ENCODE data around the gene PPP1R14C. TPM values are rescaled to one million over a fixed set of nuclear protein-coding genes. Genes with fewer than 3 reads are reported as not detected.

The PPP1R14C gene
- total RNA-seq, 1 donor from 2014 or later, result 12.6 TPM

DNA sequence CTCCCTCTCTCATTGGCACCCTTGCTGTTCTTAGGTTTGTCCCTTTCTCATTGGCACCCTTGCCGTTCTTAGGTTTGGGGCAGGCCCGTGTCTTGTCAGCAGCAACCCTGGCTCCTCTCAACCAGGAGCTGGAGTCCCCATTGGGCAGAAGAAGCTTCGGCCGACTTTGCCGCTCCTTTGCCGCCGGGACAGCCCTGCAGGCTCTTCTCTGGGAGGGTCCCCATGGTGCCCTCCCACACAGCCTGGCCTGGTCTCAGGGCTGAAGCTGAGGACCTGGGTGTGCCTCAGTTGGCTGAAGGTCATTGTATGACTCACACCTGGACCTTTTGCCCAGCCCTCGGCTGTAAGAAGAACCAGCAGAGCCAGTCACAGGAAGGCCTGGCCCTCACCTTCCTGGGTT is 59.6 kb downstream of the PPP1R14C start:
- TF ChIP-seq, protein P1, sequence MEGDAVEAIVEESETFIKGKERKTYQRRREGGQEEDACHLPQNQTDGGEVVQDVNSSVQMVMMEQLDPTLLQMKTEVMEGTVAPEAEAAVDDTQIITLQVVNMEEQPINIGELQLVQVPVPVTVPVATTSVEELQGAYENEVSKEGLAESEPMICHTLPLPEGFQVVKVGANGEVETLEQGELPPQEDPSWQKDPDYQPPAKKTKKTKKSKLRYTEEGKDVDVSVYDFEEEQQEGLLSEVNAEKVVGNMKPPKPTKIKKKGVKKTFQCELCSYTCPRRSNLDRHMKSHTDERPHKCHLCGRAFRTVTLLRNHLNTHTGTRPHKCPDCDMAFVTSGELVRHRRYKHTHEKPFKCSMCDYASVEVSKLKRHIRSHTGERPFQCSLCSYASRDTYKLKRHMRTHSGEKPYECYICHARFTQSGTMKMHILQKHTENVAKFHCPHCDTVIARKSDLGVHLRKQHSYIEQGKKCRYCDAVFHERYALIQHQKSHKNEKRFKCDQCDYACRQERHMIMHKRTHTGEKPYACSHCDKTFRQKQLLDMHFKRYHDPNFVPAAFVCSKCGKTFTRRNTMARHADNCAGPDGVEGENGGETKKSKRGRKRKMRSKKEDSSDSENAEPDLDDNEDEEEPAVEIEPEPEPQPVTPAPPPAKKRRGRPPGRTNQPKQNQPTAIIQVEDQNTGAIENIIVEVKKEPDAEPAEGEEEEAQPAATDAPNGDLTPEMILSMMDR (conservative IDR thresholded peaks at IDR 0.05), result no peak
- Mint-ChIP-seq H3K4me3 (no peak overlapping the region), H3K36me3 (no peaks in the 10 kb centered on the region), H3K4me1 (ENCODE audit: unreplicated experiment) (peaks cover 12% of the 10 kb centered on the region), H3K9me3 (no peaks in the 10 kb centered on the region), H3K27ac (peak overlapping the region; percentile 42), H3K27me3 (no peaks in the 10 kb centered on the region)
- DNase-seq (ENCODE audit: extremely low spot score, unreplicated experiment), result no peak

DNA sequence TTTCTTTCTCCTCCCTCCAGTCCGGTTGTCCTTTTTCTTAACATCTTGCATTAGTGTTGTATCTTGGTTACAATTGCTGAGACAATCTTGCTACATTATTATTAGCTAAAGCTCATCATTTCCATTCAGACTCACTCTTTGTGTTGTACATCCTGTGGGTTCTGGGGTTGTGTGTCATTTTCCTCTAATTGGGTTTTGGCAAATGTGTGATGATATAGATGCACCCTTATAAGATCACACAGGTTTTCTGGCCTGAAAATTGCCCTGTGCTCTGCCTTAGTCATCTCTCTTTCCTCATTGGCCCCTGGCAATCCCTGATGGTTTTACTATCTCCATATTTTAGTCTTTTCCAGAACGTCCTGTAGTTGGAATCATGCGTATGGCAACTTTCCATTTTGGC is 60.1 kb downstream of the PPP1R14C start:
- Mint-ChIP-seq H3K27me3 (no peaks in the 10 kb centered on the region), H3K27ac (peak overlapping the region; percentile 3), H3K36me3 (no peaks in the 10 kb centered on the region)

DNA sequence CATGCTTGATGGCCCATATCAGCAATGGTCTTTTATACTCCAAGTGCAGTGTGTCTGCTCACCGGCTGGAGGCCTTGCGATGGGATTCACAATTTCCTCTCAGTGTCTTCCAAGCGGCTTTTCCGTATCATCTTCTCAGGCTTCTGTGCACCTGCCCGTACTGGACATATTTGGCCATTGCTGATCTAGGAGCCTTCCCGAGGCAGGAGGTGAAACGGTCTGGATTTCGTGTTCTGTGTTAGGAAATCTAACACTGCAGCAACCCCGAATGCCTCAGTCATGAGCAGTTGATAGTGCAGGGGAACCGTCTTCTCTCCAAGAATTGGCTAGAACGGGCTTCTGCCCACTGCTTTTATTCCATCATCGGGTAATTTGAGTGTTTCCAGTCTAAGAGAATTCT is 60.5 kb downstream of the PPP1R14C start:
- TF ChIP-seq, protein P1 (conservative IDR thresholded peaks at IDR 0.05), result no peak
- Mint-ChIP-seq H3K4me3 (no peak overlapping the region), H3K9me3 (no peaks in the 10 kb centered on the region), H3K36me3 (no peaks in the 10 kb centered on the region), H3K4me1 (ENCODE audit: unreplicated experiment) (peaks cover 12% of the 10 kb centered on the region), H3K27me3 (no peaks in the 10 kb centered on the region), H3K27ac (no peak overlapping the region)
- no peak for DNase-seq (ENCODE audit: extremely low spot score, unreplicated experiment)

More for the DNA sequence above, 60.1 kb downstream of the PPP1R14C start:
- Mint-ChIP-seq H3K4me3 (no peak overlapping the region), H3K9me3 (no peaks in the 10 kb centered on the region), H3K4me1 (ENCODE audit: unreplicated experiment) (peaks cover 12% of the 10 kb centered on the region)
- DNase-seq (ENCODE audit: extremely low spot score, unreplicated experiment), result no peak
- TF ChIP-seq, protein P1 (conservative IDR thresholded peaks at IDR 0.05), result no peak

- Mint-ChIP-seq H3K27ac (no peak overlapping the region), H3K27me3 (no peaks in the 10 kb centered on the region), H3K36me3 (no peaks in the 10 kb centered on the region), H3K9me3 (no peaks in the 10 kb centered on the region), H3K4me1 (ENCODE audit: unreplicated experiment) (peaks cover 12% of the 10 kb centered on the region), H3K4me3 (no peak overlapping the region)
- TF ChIP-seq, protein P1 (conservative IDR thresholded peaks at IDR 0.05), result no peak
- DNase-seq (ENCODE audit: extremely low spot score, unreplicated experiment), result no peak
Observed at GRCh38 chr6:150203871-150204545, 61.2 kb downstream of the PPP1R14C start.

DNA sequence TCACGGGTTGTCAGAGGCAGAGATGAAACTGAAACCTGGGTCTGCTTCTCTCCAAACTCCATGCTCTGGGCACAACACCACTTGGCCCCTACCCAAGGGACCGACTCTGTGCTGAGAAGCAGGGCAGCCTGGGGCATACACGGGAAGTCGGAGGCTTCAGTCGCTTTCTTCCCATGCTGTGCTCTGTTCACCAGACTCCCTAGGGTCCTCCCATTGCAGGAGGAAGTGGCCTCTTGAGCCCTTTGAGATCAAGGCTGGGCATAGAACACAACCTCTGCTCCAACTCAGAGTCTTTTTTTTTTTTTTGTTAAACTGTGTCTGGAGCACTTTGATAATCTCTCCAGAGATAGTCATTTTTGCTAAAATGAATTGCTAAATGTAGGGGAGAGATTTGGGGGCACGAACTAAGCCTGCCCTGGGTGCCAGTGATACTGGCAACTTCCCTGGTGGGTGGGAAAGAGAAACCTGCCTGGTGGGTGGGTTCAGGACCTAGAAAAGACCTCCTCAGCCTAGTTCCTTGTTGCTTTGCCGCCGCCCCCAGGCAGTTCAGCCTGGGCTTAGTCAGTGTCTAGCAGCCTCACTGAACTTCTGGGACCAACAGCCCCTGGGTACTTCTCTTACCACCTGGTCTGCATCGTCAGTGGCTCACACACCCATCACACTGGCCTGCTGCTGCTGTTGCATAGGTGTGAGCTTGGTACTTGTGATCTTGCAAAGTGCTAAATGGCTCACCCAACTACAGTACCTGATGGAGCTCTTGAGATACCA is 62.0 kb downstream of the PPP1R14C start:
- no peak for DNase-seq (ENCODE audit: extremely low spot score, unreplicated experiment)
- TF ChIP-seq, protein P1 (conservative IDR thresholded peaks at IDR 0.05), result no peak
- Mint-ChIP-seq H3K4me1 (ENCODE audit: unreplicated experiment) (peaks cover 12% of the 10 kb centered on the region), H3K4me3 (no peak overlapping the region), H3K9me3 (no peaks in the 10 kb centered on the region), H3K27me3 (no peaks in the 10 kb centered on the region), H3K36me3 (no peaks in the 10 kb centered on the region), H3K27ac (no peak overlapping the region)

Measured in type B pancreatic cell (in vitro differentiated cells).